Endothelial cell of umbilical vein (primary cell): ENCODE measurements around the gene MRPL21. TPM values are rescaled to one million over a fixed set of nuclear protein-coding genes. Genes with fewer than 3 reads are reported as not detected.

Source experiments
- BruUV-seq: library from RNA; stranded (reverse); fragments of 400-500 nt; replicated peaks from 2 replicates; lab custom pipeline; 2021; lab: Mats Ljungman, UMichigan
- CTCF ChIA-PET: fragments of 300-600, 350-600 bp; sonication (Branson Sonifier 250); formaldehyde crosslinking; loops from one replicate; lab custom pipeline; 2021; ENCODE audit warnings: antibody characterized with exemption, inconsistent platforms; lab: Charles Lee
- POLR2A ChIA-PET: fragments of 300-600, 350-600 bp; sonication (Branson Sonifier 250); formaldehyde crosslinking; loops from one replicate; lab custom pipeline; 2021; ENCODE audit warnings: antibody characterized with exemption, inconsistent platforms; lab: Charles Lee
- DNase-seq: peaks from one replicate; pipeline ENCODE4 v3.0.0-alpha.2; 2011; ENCODE audit warnings: low read depth, low spot score
- FAIRE-seq: peaks from 2 replicates; lab custom pipeline; 2011; peaks lifted over from hg19 to GRCh38; lab: Jason Lieb, UNC
- H2AFZ ChIP-seq: 2 replicates; pipeline ENCODE4 v1.6.0; 2012; ENCODE audit warnings: low read depth, low read length, control low read depth, inconsistent platforms
- H3K27ac ChIP-seq: 2 replicates; pipeline ENCODE4 v1.5.1; 2011; ENCODE audit warnings: low read depth, mild to moderate bottlenecking, control low read depth, low read length, moderate library complexity; ENCODE audit not compliant: insufficient read depth
- H3K27me3 ChIP-seq, 2 experiments: 2 replicates each; pipeline versions ENCODE4 v1.6.0 to v1.6.1; 2011; ENCODE audit warnings: low read length in 2 of 2, mixed read lengths in 1 of 2; ENCODE audit not compliant: control insufficient read depth in 2 of 2, insufficient read depth in 2 of 2
- H3K36me3 ChIP-seq, 2 experiments: 2 replicates in 1 of 2; 3 replicates in 1 of 2; pipeline ENCODE4 v1.5.1; 2011; ENCODE audit warnings: low read length in 2 of 2, mild to moderate bottlenecking in 1 of 2, moderate library complexity in 1 of 2; ENCODE audit not compliant: control insufficient read depth in 2 of 2, insufficient read depth in 2 of 2; ENCODE audit errors: extremely low read depth in 1 of 2
- H3K4me1 ChIP-seq: 3 replicates; pipeline ENCODE4 v1.5.1; 2011; ENCODE audit warnings: mild to moderate bottlenecking, low read length; ENCODE audit not compliant: control insufficient read depth, insufficient read depth; ENCODE audit errors: extremely low read depth
- H3K4me2 ChIP-seq: 2 replicates; pipeline ENCODE4 v1.6.1; 2011; ENCODE audit warnings: low read length, control low read depth, mixed read lengths; ENCODE audit not compliant: insufficient read depth
- H3K4me3 ChIP-seq, 3 experiments: fragments of 200-600 bp in 1 of 3; sonication (generic), shearing (Covaris generic) in 1 of 3; replicated peaks in 1 of 3; 2 replicates each; pipeline ENCODE4 v1.5.1; 2011 to 2016; ENCODE audit warnings: control low read depth in 3 of 3, low read length in 3 of 3, mild to moderate bottlenecking in 2 of 3, inconsistent platforms in 1 of 3, low read depth in 1 of 3, moderate library complexity in 1 of 3; ENCODE audit not compliant: insufficient read depth in 1 of 3
- H3K79me2 ChIP-seq: 2 replicates; pipeline ENCODE4 v1.6.0; 2012; ENCODE audit warnings: low read length, inconsistent platforms; ENCODE audit not compliant: control insufficient read depth, insufficient read depth
- H3K9ac ChIP-seq: replicated peaks from 2 replicates; pipeline ENCODE3; 2011; ENCODE audit warnings: low read length, control low read depth; ENCODE audit not compliant: insufficient read depth; ENCODE audit errors: extremely low read depth
- H3K9me1 ChIP-seq: replicated peaks from 3 replicates; pipeline ENCODE4 v1.6.0; 2011; ENCODE audit warnings: mild to moderate bottlenecking, low read length; ENCODE audit not compliant: control insufficient read depth, insufficient read depth; ENCODE audit errors: extremely low read depth
- H3K9me3 ChIP-seq: replicated peaks from 2 replicates; pipeline ENCODE4 v1.5.1; 2012; ENCODE audit warnings: low read length, inconsistent platforms; ENCODE audit not compliant: control insufficient read depth, insufficient read depth
- H4K20me1 ChIP-seq: replicated peaks from 2 replicates; pipeline ENCODE3; 2011; ENCODE audit warnings: mild to moderate bottlenecking, low read length; ENCODE audit not compliant: control insufficient read depth, insufficient read depth; ENCODE audit errors: extremely low read depth
- EZH2 ChIP-seq: IDR thresholded peaks from 2 replicates; pipeline ENCODE4 v1.6.1; 2012; ENCODE audit warnings: borderline replicate concordance, low read depth, mild to moderate bottlenecking, moderate library complexity, low read length, inconsistent platforms; ENCODE audit not compliant: severe bottlenecking
- FOS ChIP-seq: IDR thresholded peaks from 2 replicates; pipeline ENCODE4 v1.6.1; 2011; ENCODE audit warnings: mild to moderate bottlenecking, low read length, moderate library complexity, borderline replicate concordance; ENCODE audit not compliant: insufficient read depth
- GATA2 ChIP-seq: IDR thresholded peaks from 2 replicates; pipeline ENCODE4 v1.7.0; 2011; ENCODE audit warnings: low read depth, mild to moderate bottlenecking, moderate library complexity, mixed read lengths, low read length; ENCODE audit not compliant: insufficient read length, insufficient read depth
- JUN ChIP-seq: IDR thresholded peaks from 2 replicates; pipeline ENCODE4 v1.6.1; 2011; ENCODE audit warnings: borderline replicate concordance, low read depth; ENCODE audit not compliant: insufficient read length, insufficient read depth
- MYC ChIP-seq: IDR thresholded peaks from one replicate; pipeline ENCODE4 v1.6.1; 2011; ENCODE audit warnings: mild to moderate bottlenecking, low read depth, low read length
- POLR2A ChIP-seq: IDR thresholded peaks from 2 replicates; pipeline ENCODE4 v1.6.1; 2012; ENCODE audit warnings: low read depth, mild to moderate bottlenecking, control low read depth, low read length
- POLR2AphosphoS5 ChIP-seq: IDR thresholded peaks from 2 replicates; pipeline ENCODE4 v1.6.1; 2012; ENCODE audit warnings: low read depth, mild to moderate bottlenecking, control low read depth, low read length, moderate library complexity; ENCODE audit not compliant: insufficient read depth
- dilution Hi-C: fragments of 300-500 bp; cut with MboI; formaldehyde crosslinking; loops from one replicate; pipeline ENCODE4 v1.15.0; 2019; ENCODE audit warnings: low sequenced_read_pairs; ENCODE audit not compliant: extremely low pct_ligation_motif_present
- intact Hi-C: fragments of 100-400 bp; cut with micrococcal nuclease; formaldehyde crosslinking; loops from one replicate; pipeline ENCODE4 v1.10.0; 2022
- polyA plus RNA-seq, 4 experiments: library from polyadenylated mRNA; depleted of rRNA in 3 of 4; stranded (reverse) in 3 of 4; unstranded in 1 of 4; fragments of >200 nt; gene quantifications; 2 replicates each; pipeline versions ENCODE4 v1.2.1 to v1.2.3, GENCODE V29; 2011 to 2012; ENCODE audit warnings: missing spikeins in 1 of 4
- total RNA-seq: library from RNA; stranded (reverse); gene quantifications from 2 replicates; pipeline ENCODE4 v1.2.3, GENCODE V29; 2021
- TF ChIP-seq, protein P1 (sequence below): IDR thresholded peaks from 2 replicates; pipeline ENCODE4 v1.6.1; 2011; ENCODE audit not compliant: insufficient read depth, insufficient read length
- TF ChIP-seq, protein P2 (sequence below), 2 donors: IDR thresholded peaks; 1 replicate in 1 of 2; 2 replicates in 1 of 2; pipeline ENCODE4 v1.5.1; 2011; ENCODE audit warnings: low read length in 2 of 2, mild to moderate bottlenecking in 2 of 2, moderate library complexity in 2 of 2, control low read depth in 1 of 2, inconsistent platforms in 1 of 2, low read depth in 1 of 2; ENCODE audit not compliant: insufficient read depth in 1 of 2; ENCODE audit errors: extremely low read depth in 1 of 2

The MRPL21 gene
- total and polyA plus RNA-seq, 2 donors (not counting 3 experiments of a cell fraction or from before 2014, with no cell fraction given): 52.2 to 65.5 TPM

GRCh38 chr11:68843052-68843561, 60.5 kb downstream of the MRPL21 start:
- POLR2A ChIA-PET: no interaction called here
- CTCF ChIA-PET: interaction anchor here (0.6 to 3.2 kb wide), 5 partner anchors 9 to 1891 kb away, joined by 3 to 12 read pairs (median 4); no protein-coding TSS in a partner anchor
- Histone ChIP-seq H3K9ac (no peak overlapping the region), H3K4me3 (peak overlapping the region; percentile 32 to 73 (median 65)), H3K27me3 (peaks cover 2 to 13% of the 10 kb centered on the region in 2 experiments), H3K27ac (no peak overlapping the region), H3K4me2 (peak overlapping the region; percentile 37), H3K79me2 (no peaks in the 10 kb centered on the region), H3K36me3 (no peaks in the 10 kb centered on the region), H3K9me1 (no peaks in the 10 kb centered on the region), H4K20me1 (no peaks in the 10 kb centered on the region), H3K4me1 (peaks cover 37% of the 10 kb centered on the region), H2AFZ (peak overlapping the region; percentile 56), H3K9me3 (no peaks in the 10 kb centered on the region)
- dilution Hi-C loops: no loop called here
- no peak for FAIRE-seq
- DNase-seq: peak; percentile 37
- TF ChIP-seq MYC (no peak), GATA2 (no peak), EZH2 (peak; percentile 12), POLR2A (no peak)
- TF ChIP-seq, protein P1, sequence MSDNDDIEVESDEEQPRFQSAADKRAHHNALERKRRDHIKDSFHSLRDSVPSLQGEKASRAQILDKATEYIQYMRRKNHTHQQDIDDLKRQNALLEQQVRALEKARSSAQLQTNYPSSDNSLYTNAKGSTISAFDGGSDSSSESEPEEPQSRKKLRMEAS: no peak
- intact Hi-C loops: loop anchor here (1.0 kb wide), 1 partner anchor 12 kb away; no protein-coding TSS in a partner anchor
- no TSS peak for BruUV-seq

GRCh38 chr11:68842427-68843051, 61.1 kb downstream of the MRPL21 start:
- FAIRE-seq (no peak), DNase-seq (no peak)
- ChIA-PET POLR2A (no interaction called here), CTCF (interaction anchor here (0.9 to 3.2 kb wide), 5 partner anchors 10 to 44 kb away, joined by 3 to 12 read pairs (median 3); no protein-coding TSS in a partner anchor)
- Histone ChIP-seq H3K4me3 (peak overlapping the region; percentile 32 to 73 (median 65)), H3K27ac (no peak overlapping the region), H3K4me2 (peak overlapping the region; percentile 57), H3K4me1 (peaks cover 42% of the 10 kb centered on the region), H3K79me2 (peaks cover 2% of the 10 kb centered on the region), H3K27me3 (peaks cover 2 to 13% of the 10 kb centered on the region in 2 experiments), H2AFZ (peak overlapping the region; percentile 56), H3K9me3 (no peaks in the 10 kb centered on the region), H4K20me1 (no peaks in the 10 kb centered on the region), H3K9ac (no peak overlapping the region), H3K36me3 (no peaks in the 10 kb centered on the region), H3K9me1 (no peaks in the 10 kb centered on the region)
- TF ChIP-seq MYC: no peak
- no peak for TF ChIP-seq JUN
- TF ChIP-seq, protein P2, sequence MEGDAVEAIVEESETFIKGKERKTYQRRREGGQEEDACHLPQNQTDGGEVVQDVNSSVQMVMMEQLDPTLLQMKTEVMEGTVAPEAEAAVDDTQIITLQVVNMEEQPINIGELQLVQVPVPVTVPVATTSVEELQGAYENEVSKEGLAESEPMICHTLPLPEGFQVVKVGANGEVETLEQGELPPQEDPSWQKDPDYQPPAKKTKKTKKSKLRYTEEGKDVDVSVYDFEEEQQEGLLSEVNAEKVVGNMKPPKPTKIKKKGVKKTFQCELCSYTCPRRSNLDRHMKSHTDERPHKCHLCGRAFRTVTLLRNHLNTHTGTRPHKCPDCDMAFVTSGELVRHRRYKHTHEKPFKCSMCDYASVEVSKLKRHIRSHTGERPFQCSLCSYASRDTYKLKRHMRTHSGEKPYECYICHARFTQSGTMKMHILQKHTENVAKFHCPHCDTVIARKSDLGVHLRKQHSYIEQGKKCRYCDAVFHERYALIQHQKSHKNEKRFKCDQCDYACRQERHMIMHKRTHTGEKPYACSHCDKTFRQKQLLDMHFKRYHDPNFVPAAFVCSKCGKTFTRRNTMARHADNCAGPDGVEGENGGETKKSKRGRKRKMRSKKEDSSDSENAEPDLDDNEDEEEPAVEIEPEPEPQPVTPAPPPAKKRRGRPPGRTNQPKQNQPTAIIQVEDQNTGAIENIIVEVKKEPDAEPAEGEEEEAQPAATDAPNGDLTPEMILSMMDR (IDR thresholded peaks at IDR 0.05; ENCODE audit: extremely low read depth in 1 of 2, insufficient read depth in 1 of 2, low read depth in 1 of 2, low read length in 2 of 2): no peak
- no peak for TF ChIP-seq EZH2
- TF ChIP-seq FOS: no peak
- TF ChIP-seq POLR2AphosphoS5: no peak
- TF ChIP-seq, protein P1: no peak
- no peak for TF ChIP-seq GATA2
- no peak for TF ChIP-seq POLR2A
- intact Hi-C loops (loop anchor here (1.0 kb wide), 1 partner anchor 13 kb away; no protein-coding TSS in a partner anchor), dilution Hi-C loops (no loop called here)
- BruUV-seq: no TSS peak
